ENCODE results near the gene CCDC92.

Gene CCDC92

GRCh38 chr12:123952037-123952436 is 20.6 kb downstream of the CCDC92 start:
- Histone ChIP-seq H3K27me3 (no peaks in the 10 kb centered on the region), H3K4me1 (ENCODE audit: control insufficient read depth in 1 of 2, insufficient read depth in 1 of 2, low read depth in 1 of 2, low read length in 1 of 2) (no peaks in the 10 kb centered on the region), H3K9me3 (no peaks in the 10 kb centered on the region), H3K4me3 (ENCODE audit: low read depth in 1 of 2, low read length in 1 of 2) (no peak overlapping the region), H3K27ac (no peak overlapping the region), H3K36me3 (no peaks in the 10 kb centered on the region)
- TF ChIP-seq CTCF (IDR thresholded peaks at IDR 0.05) = no peak

- no peak overlapping the region for H3K27ac ChIP-seq
- no peak for TF ChIP-seq CTCF (IDR thresholded peaks at IDR 0.05)
- no peaks in the 10 kb centered on the region for H3K36me3 ChIP-seq
- H3K4me1 ChIP-seq (ENCODE audit: control insufficient read depth in 1 of 2, insufficient read depth in 1 of 2, low read depth in 1 of 2, low read length in 1 of 2) = no peaks in the 10 kb centered on the region
- H3K4me3 ChIP-seq (ENCODE audit: low read depth in 1 of 2, low read length in 1 of 2) = no peak overlapping the region
- H3K27me3 ChIP-seq = no peaks in the 10 kb centered on the region
- H3K9me3 ChIP-seq = no peaks in the 10 kb centered on the region
These were observed 21.2 kb downstream of the CCDC92 start for GRCh38 chr12:123951467-123951866.

GRCh38 chr12:123950476-123951349 is 21.9 kb downstream of the CCDC92 start:
- no peak overlapping the region for H3K27ac ChIP-seq

GRCh38 chr12:123949770-123950165 is 22.9 kb downstream of the CCDC92 start:
- no peak overlapping the region for H3K4me3 ChIP-seq (ENCODE audit: low read depth in 1 of 2, low read length in 1 of 2)
- no peaks in the 10 kb centered on the region for H3K27me3 ChIP-seq
- H3K27ac ChIP-seq = no peak overlapping the region
- TF ChIP-seq CTCF (IDR thresholded peaks at IDR 0.05) = no peak
- no peaks in the 10 kb centered on the region for H3K36me3 ChIP-seq
- H3K9me3 ChIP-seq = no peaks in the 10 kb centered on the region
- no peaks in the 10 kb centered on the region for H3K4me1 ChIP-seq (ENCODE audit: control insufficient read depth in 1 of 2, insufficient read depth in 1 of 2, low read depth in 1 of 2, low read length in 1 of 2)

More at GRCh38 chr12:123950476-123951349, 21.9 kb downstream of the CCDC92 start:
- Histone ChIP-seq H3K36me3 (no peaks in the 10 kb centered on the region), H3K4me3 (ENCODE audit: low read depth in 1 of 2, low read length in 1 of 2) (no peak overlapping the region), H3K27me3 (no peaks in the 10 kb centered on the region), H3K4me1 (ENCODE audit: control insufficient read depth in 1 of 2, insufficient read depth in 1 of 2, low read depth in 1 of 2, low read length in 1 of 2) (no peaks in the 10 kb centered on the region), H3K9me3 (no peaks in the 10 kb centered on the region)
- no peak for TF ChIP-seq CTCF (IDR thresholded peaks at IDR 0.05)

- Histone ChIP-seq H3K4me3 (ENCODE audit: low read depth in 1 of 2, low read length in 1 of 2) (no peak overlapping the region), H3K27me3 (no peaks in the 10 kb centered on the region), H3K9me3 (no peaks in the 10 kb centered on the region), H3K36me3 (no peaks in the 10 kb centered on the region), H3K4me1 (ENCODE audit: control insufficient read depth in 1 of 2, insufficient read depth in 1 of 2, low read depth in 1 of 2, low read length in 1 of 2) (no peaks in the 10 kb centered on the region), H3K27ac (no peak overlapping the region)
- TF ChIP-seq CTCF (IDR thresholded peaks at IDR 0.05) = no peak
These were observed 23.5 kb downstream of the CCDC92 start for GRCh38 chr12:123948796-123949769.
